ENCODE results near the gene SREK1.

DNA sequence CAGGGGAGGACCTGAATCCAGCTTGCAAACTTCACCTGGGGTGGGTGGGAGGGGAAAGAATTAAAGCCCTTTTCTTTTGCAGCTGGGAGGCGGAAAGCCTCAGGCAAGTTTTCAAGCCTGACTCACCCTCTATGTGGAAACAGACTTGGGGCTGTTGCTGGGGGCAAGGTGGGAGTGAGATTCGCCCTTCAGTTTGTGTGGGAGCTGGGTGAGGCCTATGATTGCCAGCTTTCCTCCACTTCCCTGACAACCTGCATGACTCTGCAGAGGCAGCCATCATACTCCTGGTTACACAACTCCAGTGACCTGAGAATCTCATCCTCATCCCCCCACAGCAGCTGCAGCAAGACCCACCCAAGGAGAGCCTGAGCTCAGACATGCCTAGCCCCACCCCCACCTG lies 43.2 kb upstream of the SREK1 start:
- TF ChIP-seq, protein P1, sequence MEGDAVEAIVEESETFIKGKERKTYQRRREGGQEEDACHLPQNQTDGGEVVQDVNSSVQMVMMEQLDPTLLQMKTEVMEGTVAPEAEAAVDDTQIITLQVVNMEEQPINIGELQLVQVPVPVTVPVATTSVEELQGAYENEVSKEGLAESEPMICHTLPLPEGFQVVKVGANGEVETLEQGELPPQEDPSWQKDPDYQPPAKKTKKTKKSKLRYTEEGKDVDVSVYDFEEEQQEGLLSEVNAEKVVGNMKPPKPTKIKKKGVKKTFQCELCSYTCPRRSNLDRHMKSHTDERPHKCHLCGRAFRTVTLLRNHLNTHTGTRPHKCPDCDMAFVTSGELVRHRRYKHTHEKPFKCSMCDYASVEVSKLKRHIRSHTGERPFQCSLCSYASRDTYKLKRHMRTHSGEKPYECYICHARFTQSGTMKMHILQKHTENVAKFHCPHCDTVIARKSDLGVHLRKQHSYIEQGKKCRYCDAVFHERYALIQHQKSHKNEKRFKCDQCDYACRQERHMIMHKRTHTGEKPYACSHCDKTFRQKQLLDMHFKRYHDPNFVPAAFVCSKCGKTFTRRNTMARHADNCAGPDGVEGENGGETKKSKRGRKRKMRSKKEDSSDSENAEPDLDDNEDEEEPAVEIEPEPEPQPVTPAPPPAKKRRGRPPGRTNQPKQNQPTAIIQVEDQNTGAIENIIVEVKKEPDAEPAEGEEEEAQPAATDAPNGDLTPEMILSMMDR (IDR thresholded peaks at IDR 0.05; ENCODE audit: control extremely low read depth in 1 of 3, insufficient read depth in 1 of 3, low read depth in 1 of 3, low read length in 3 of 3), result no peak
- no peak for TF ChIP-seq POU5F1 (IDR thresholded peaks at IDR 0.05; ENCODE audit: low read depth, low read length)
- TF ChIP-seq CREB1 (IDR thresholded peaks at IDR 0.05), result no peak
- TF ChIP-seq RAD21 (IDR thresholded peaks at IDR 0.05 in 1 of 2, conservative IDR thresholded peaks at IDR 0.05 in 1 of 2; ENCODE audit: low read depth in 2 of 2, low read length in 2 of 2), result no peak
- TF ChIP-seq SIN3A (conservative IDR thresholded peaks at IDR 0.05 in 1 of 2, IDR thresholded peaks at IDR 0.05 in 1 of 2; ENCODE audit: low read depth in 1 of 2, low read length in 2 of 2), result no peak
- TF ChIP-seq, protein P2, sequence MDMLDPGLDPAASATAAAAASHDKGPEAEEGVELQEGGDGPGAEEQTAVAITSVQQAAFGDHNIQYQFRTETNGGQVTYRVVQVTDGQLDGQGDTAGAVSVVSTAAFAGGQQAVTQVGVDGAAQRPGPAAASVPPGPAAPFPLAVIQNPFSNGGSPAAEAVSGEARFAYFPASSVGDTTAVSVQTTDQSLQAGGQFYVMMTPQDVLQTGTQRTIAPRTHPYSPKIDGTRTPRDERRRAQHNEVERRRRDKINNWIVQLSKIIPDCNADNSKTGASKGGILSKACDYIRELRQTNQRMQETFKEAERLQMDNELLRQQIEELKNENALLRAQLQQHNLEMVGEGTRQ (IDR thresholded peaks at IDR 0.05; ENCODE audit: low read length), result no peak
- no peak for TF ChIP-seq EZH2 (IDR thresholded peaks at IDR 0.05; ENCODE audit: low read depth, low read length, severe bottlenecking)
- TF ChIP-seq ZNF274 (IDR thresholded peaks at IDR 0.05; ENCODE audit: borderline replicate concordance, extremely low read depth, low read length), result no peak
